Mucosa of stomach (tissue), 1 donor: Measurements from ENCODE around the gene CYS1.
A peak's percentile ranks its signal among the peaks of the same experiment; 100 is the strongest.
"Not testable (repeated sequence)": the region's sequence is repeated elsewhere in the genome, so short reads cannot be mapped to it uniquely, and the experiment has no call there.

Experiments
- H3K27me3 ChIP-seq: one replicate; pipeline ENCODE4 v1.7.0; 2013; ENCODE audit warnings: mild to moderate bottlenecking, low read length; ENCODE audit not compliant: control insufficient read depth, insufficient read depth
- H3K36me3 ChIP-seq: one replicate; pipeline ENCODE4 v1.7.0; 2013; ENCODE audit warnings: low read length; ENCODE audit not compliant: control insufficient read depth, insufficient read depth
- H3K4me1 ChIP-seq: one replicate; pipeline ENCODE4 v1.7.0; 2013; ENCODE audit warnings: mild to moderate bottlenecking, low read length; ENCODE audit not compliant: control insufficient read depth, insufficient read depth
- H3K4me3 ChIP-seq: one replicate; pipeline ENCODE4 v1.7.0; 2013; ENCODE audit warnings: low read length
- H3K9ac ChIP-seq: one replicate; pipeline ENCODE4 v1.7.0; 2013; ENCODE audit warnings: mild to moderate bottlenecking, low read length, moderate library complexity
- H3K9me3 ChIP-seq: one replicate; pipeline ENCODE4 v1.7.0; 2013; ENCODE audit warnings: mild to moderate bottlenecking, low read length, moderate library complexity; ENCODE audit not compliant: control insufficient read depth
- donor health status: Pancreatic carcinoma.

CYS1 gene

GRCh38 chr2:10119601-10120157, 39.5 kb upstream of the CYS1 start:
- H3K4me1 ChIP-seq = peaks cover 15% of the 10 kb centered on the region
- no peaks in the 10 kb centered on the region for H3K9me3 ChIP-seq
- H3K4me3 ChIP-seq = peak overlapping the region; percentile 60
- H3K27me3 ChIP-seq = peaks cover 8% of the 10 kb centered on the region
- no peaks in the 10 kb centered on the region for H3K36me3 ChIP-seq
- peak overlapping the region; percentile 60 for H3K9ac ChIP-seq

GRCh38 chr2:10119027-10119325, 38.8 kb upstream of the CYS1 start:
- H3K36me3 ChIP-seq = no peaks in the 10 kb centered on the region
- no peaks in the 10 kb centered on the region for H3K9me3 ChIP-seq
- H3K4me1 ChIP-seq = peaks cover 15% of the 10 kb centered on the region

DNA sequence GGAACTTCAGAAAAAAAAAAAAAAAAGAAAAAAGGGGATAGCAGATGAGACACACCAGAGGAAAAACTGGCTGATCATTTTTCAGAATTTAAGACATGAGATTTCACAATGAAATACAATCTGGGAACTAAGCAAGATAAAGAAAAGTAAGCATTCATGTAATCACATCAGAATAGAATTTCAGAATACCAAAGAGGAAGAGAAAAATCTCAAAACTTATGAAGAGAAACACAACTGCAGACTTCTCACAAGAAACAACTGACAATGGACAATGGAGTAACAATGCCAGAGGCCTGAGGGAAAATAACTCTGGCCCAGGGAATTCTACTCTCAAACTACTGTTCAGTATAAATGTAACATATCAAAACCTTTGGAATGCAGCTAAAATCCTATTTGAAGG, 29.1 kb upstream of the CYS1 start:
- no peak overlapping the region for H3K4me3 ChIP-seq

More at GRCh38 chr2:10119027-10119325, 38.8 kb upstream of the CYS1 start:
- Histone ChIP-seq H3K9ac (no peak overlapping the region), H3K27me3 (peaks cover 8% of the 10 kb centered on the region), H3K4me3 (no peak overlapping the region)

DNA sequence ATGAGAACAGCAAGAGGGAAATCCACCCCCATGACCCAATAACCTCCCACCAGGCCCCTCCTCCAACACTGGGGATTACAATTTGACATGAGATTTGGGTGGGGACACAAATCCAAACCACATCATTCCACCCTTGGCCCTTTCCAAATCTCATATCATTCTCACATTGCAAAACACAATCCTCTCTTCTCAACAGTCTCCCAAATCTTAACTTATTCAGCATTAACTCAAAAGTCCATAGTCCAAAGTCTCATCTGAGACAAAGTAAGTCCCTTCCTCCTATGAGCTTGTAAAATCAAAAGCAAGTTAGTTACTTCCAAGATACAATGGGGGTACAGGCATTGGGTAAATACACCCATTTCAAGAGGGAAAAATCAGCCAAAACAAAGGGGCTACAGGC, 24.7 kb upstream of the CYS1 start:
- not testable (repeated sequence) for H3K4me3 ChIP-seq, H3K36me3 ChIP-seq, H3K4me1 ChIP-seq, H3K27me3 ChIP-seq, H3K9ac ChIP-seq, H3K9me3 ChIP-seq

More for the DNA sequence above, 29.1 kb upstream of the CYS1 start:
- Histone ChIP-seq H3K36me3 (no peaks in the 10 kb centered on the region), H3K9me3 (no peaks in the 10 kb centered on the region), H3K4me1 (no peaks in the 10 kb centered on the region), H3K9ac (no peak overlapping the region), H3K27me3 (no peaks in the 10 kb centered on the region)

- H3K9ac ChIP-seq = no peak overlapping the region
- H3K9me3 ChIP-seq = no peaks in the 10 kb centered on the region
- no peaks in the 10 kb centered on the region for H3K27me3 ChIP-seq
- no peaks in the 10 kb centered on the region for H3K4me1 ChIP-seq
- no peak overlapping the region for H3K4me3 ChIP-seq
- H3K36me3 ChIP-seq = no peaks in the 10 kb centered on the region
Observed at GRCh38 chr2:10103179-10103578, 23.0 kb upstream of the CYS1 start.

DNA sequence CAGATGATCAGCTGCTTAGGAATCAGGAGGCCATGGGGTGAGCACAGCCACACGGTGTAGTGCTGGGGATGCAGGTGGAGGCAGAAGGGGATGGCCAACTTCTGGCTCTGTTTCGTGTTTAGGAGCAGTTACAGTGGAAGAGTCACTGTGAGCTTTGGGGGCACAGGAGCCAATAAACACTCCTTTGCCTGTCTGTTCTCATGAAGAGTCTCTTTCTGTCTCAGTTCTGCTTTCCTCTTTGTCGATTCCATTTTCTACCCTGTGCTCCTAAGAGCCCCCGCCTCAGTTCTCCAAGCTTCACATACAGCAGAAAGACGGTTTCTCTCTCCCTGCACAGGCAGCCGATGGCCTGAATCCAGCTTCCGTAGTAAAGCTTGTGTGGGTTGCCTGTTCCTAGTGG, 21.3 kb upstream of the CYS1 start:
- H3K9me3 ChIP-seq = no peaks in the 10 kb centered on the region
- no peaks in the 10 kb centered on the region for H3K36me3 ChIP-seq
- no peaks in the 10 kb centered on the region for H3K27me3 ChIP-seq
- H3K4me3 ChIP-seq = no peak overlapping the region
- peaks cover 7% of the 10 kb centered on the region for H3K4me1 ChIP-seq
- H3K9ac ChIP-seq = no peak overlapping the region

DNA sequence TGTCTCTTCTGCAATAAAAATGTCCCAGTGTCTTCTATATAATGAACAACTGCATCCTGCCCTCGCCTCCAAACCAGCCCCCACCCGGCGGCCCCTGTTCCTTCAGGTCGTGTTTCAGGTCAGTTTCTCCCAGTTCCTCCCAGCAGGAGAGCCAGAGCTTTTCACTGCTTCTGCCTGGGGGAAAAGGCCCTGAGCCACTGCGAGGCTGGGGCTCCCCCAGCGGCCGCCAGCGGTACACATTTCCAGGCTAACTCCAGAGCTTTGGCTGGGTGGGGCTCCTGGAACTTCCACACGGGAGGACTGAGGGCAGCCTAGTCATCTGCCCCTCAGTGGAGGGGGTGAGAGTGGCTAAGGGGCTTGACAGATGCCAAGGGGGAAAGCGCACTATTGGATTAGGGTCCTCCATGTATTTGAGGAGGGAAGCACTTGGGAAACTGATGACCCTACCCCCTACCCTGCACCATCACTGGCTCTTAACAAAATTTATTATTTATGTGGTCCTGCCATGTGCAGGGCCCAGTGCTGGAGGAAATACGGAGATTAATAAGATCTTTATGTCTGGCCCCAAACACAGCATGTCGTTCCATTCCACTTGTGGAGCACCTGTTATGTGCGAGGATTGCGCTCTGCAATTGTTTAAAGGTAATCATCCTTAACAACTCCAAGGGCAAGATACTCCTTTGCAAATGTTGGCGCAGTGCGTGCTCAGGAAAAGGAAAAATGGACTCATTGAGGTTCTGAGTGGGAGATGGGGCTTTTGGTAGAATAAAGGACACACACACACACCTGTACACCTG, 17.3 kb upstream of the CYS1 start:
- Histone ChIP-seq H3K9ac (no peak overlapping the region), H3K27me3 (peaks cover 3% of the 10 kb centered on the region), H3K4me3 (no peak overlapping the region), H3K4me1 (peaks cover 7% of the 10 kb centered on the region), H3K36me3 (no peaks in the 10 kb centered on the region), H3K9me3 (no peaks in the 10 kb centered on the region)

DNA sequence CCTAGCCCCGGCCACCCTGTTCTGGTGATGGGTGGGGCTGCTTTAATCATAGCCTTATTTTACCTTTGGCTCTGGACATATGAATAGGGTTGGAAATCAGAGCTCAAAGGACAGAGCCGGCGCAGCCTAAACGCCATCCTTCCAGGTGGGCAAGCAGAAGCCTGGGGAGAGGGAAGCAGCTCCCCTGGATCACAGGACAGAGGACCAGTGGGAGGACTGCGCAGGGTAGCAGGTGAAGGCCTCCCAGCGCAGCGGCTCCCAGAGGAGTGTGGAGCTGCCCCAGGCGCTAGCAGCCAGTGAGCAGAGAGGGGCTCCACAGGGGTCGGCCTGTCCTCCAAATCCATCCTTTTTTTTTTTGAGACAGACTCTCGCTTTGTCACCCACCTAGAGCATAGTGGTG, 16.4 kb upstream of the CYS1 start:
- Histone ChIP-seq H3K4me3 (no peak overlapping the region), H3K9ac (no peak overlapping the region), H3K36me3 (no peaks in the 10 kb centered on the region), H3K27me3 (peaks cover 3% of the 10 kb centered on the region), H3K4me1 (peaks cover 7% of the 10 kb centered on the region), H3K9me3 (no peaks in the 10 kb centered on the region)

- H3K9me3 ChIP-seq = no peaks in the 10 kb centered on the region
- no peak overlapping the region for H3K9ac ChIP-seq
- peaks cover 7% of the 10 kb centered on the region for H3K4me1 ChIP-seq
- H3K36me3 ChIP-seq = no peaks in the 10 kb centered on the region
- no peak overlapping the region for H3K4me3 ChIP-seq
- peaks cover 3% of the 10 kb centered on the region for H3K27me3 ChIP-seq
Observed at GRCh38 chr2:10095175-10095574, 15.0 kb upstream of the CYS1 start.

- peaks cover 3% of the 10 kb centered on the region for H3K27me3 ChIP-seq
- no peaks in the 10 kb centered on the region for H3K36me3 ChIP-seq
Observed at GRCh38 chr2:10094271-10094814, 14.1 kb upstream of the CYS1 start.

GRCh38 chr2:10091889-10092244, 11.7 kb upstream of the CYS1 start:
- not testable (repeated sequence) for H3K9ac ChIP-seq, H3K4me1 ChIP-seq, H3K27me3 ChIP-seq, H3K4me3 ChIP-seq, H3K36me3 ChIP-seq, H3K9me3 ChIP-seq

More at GRCh38 chr2:10094271-10094814, 14.1 kb upstream of the CYS1 start:
- Histone ChIP-seq H3K9ac (no peak overlapping the region), H3K4me3 (no peak overlapping the region), H3K9me3 (no peaks in the 10 kb centered on the region), H3K4me1 (peaks cover 7% of the 10 kb centered on the region)

DNA sequence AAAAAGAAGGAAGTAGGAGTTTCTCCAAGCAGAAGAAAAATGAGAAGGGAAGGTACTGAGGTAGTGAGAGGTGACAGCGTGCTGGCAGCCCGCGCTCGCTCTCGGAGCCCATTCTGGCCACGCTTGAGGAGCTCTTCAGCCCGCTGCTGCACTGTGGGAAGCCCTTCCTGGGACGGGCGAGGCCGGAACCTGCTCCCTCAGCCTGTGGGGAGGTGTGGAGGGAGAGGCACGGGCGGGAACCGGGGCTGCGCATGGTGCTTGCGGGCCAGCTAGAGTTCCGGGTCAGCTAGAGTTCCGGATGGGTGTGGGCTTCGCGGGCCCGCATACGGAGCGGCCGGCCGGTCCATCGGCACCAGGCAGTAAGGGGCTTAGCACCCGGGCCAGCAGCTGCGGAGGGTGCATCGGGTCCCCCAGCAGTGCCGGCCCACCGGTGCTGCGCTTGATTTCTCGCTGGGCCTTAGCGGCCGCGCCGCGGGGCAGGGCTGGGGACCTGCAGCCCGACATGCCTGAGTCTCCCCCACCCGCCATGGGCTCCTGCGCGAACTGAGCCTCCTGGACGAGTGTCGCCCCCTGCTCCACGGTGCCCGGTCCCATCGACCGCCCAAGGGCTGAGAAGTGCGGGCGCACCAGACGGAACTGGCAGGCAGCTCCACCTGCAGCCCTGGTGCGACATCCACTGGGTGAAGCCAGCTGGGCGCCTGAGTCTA, 11.1 kb upstream of the CYS1 start:
- peaks cover 5% of the 10 kb centered on the region for H3K4me1 ChIP-seq
- H3K27me3 ChIP-seq = peaks cover 3% of the 10 kb centered on the region
- no peak overlapping the region for H3K9ac ChIP-seq
- H3K4me3 ChIP-seq = no peak overlapping the region
- H3K9me3 ChIP-seq = no peaks in the 10 kb centered on the region
- no peaks in the 10 kb centered on the region for H3K36me3 ChIP-seq
